H9 (cell line): ENCODE results near the gene CAMTA1. TPM values are rescaled to one million over a fixed set of nuclear protein-coding genes. Genes with fewer than 3 reads are reported as not detected.

ENCODE experiments used
- DNase-seq: peaks from one replicate; pipeline ENCODE4 v3.0.0-alpha.2; 2017
- H2AFZ ChIP-seq: one replicate; pipeline ENCODE4 v1.6.1; 2013; ENCODE audit warnings: mild to moderate bottlenecking, low read length, control low read depth, moderate library complexity
- H2AK5ac ChIP-seq: 2 replicates; pipeline ENCODE4 v1.6.1; 2013; ENCODE audit warnings: low read length, control low read depth, mixed read lengths; ENCODE audit not compliant: insufficient read length
- H2BK120ac ChIP-seq: one replicate; pipeline ENCODE4 v1.6.1; 2013; ENCODE audit warnings: low read depth, mild to moderate bottlenecking, low read length, control low read depth, inconsistent platforms; ENCODE audit not compliant: poor library complexity, severe bottlenecking
- H2BK12ac ChIP-seq: 2 replicates; pipeline ENCODE4 v1.6.1; 2013; ENCODE audit warnings: low read length, control low read depth, mixed read lengths, low read depth; ENCODE audit not compliant: insufficient read length
- H2BK15ac ChIP-seq: 2 replicates; pipeline ENCODE4 v1.6.1; 2013; ENCODE audit warnings: low read depth, low read length, control low read depth
- H2BK20ac ChIP-seq: one replicate; pipeline ENCODE4 v1.6.1; 2013; ENCODE audit warnings: low read depth, mild to moderate bottlenecking, low read length, control low read depth, inconsistent platforms; ENCODE audit not compliant: poor library complexity, severe bottlenecking
- H2BK5ac ChIP-seq: 2 replicates; pipeline ENCODE4 v1.6.1; 2013; ENCODE audit warnings: low read length, control low read depth, mixed read lengths; ENCODE audit not compliant: insufficient read length
- H3K14ac ChIP-seq: 2 replicates; pipeline ENCODE4 v1.6.1; 2013; ENCODE audit warnings: low read length, control low read depth; ENCODE audit not compliant: insufficient read depth
- H3K18ac ChIP-seq: 2 replicates; pipeline ENCODE4 v1.6.1; 2013; ENCODE audit warnings: low read depth, mild to moderate bottlenecking, mixed read lengths, low read length, control low read depth; ENCODE audit not compliant: insufficient read length
- H3K23ac ChIP-seq: 2 replicates; pipeline ENCODE4 v1.6.1; 2013; ENCODE audit warnings: low read length, control low read depth, mixed read lengths, low read depth; ENCODE audit not compliant: insufficient read length
- H3K23me2 ChIP-seq: 2 replicates; pipeline ENCODE4 v1.6.1; 2013; ENCODE audit warnings: low read depth, mild to moderate bottlenecking, mixed read lengths, low read length, control low read depth; ENCODE audit not compliant: insufficient read length, poor library complexity, severe bottlenecking
- H3K27ac ChIP-seq: 2 replicates; pipeline ENCODE4 v1.5.1; 2013; ENCODE audit warnings: low read length, control low read depth, mixed read lengths, low read depth; ENCODE audit not compliant: insufficient read length
- H3K27me3 ChIP-seq: 2 replicates; pipeline ENCODE4 v1.6.1; 2013; ENCODE audit warnings: low read length, control low read depth, inconsistent platforms; ENCODE audit not compliant: insufficient read depth
- H3K4ac ChIP-seq: 2 replicates; pipeline ENCODE4 v1.6.1; 2013; ENCODE audit warnings: low read depth, mild to moderate bottlenecking, control low read depth, inconsistent platforms, low read length, moderate library complexity
- H3K4me1 ChIP-seq: 2 replicates; pipeline ENCODE4 v1.6.1; 2013; ENCODE audit warnings: low read length, control low read depth, inconsistent platforms; ENCODE audit not compliant: insufficient read depth
- H3K4me2 ChIP-seq: 2 replicates; pipeline ENCODE4 v1.6.1; 2013; ENCODE audit warnings: low read length, control low read depth, mixed read lengths; ENCODE audit not compliant: insufficient read length, insufficient read depth
- H3K56ac ChIP-seq: 2 replicates; pipeline ENCODE4 v1.6.1; 2013; ENCODE audit warnings: low read depth, mild to moderate bottlenecking, mixed read lengths, low read length, control low read depth; ENCODE audit not compliant: insufficient read length
- H3K79me1 ChIP-seq: 2 replicates; pipeline ENCODE4 v1.6.1; 2013; ENCODE audit warnings: low read depth, mild to moderate bottlenecking, moderate library complexity, low read length, control low read depth, inconsistent platforms; ENCODE audit not compliant: insufficient read depth, poor library complexity, severe bottlenecking
- H3K79me2 ChIP-seq: 2 replicates; pipeline ENCODE4 v1.6.1; 2013; ENCODE audit warnings: low read length, control low read depth, inconsistent platforms; ENCODE audit not compliant: insufficient read depth
- H3K9ac ChIP-seq: 2 replicates; pipeline ENCODE4 v1.6.1; 2013; ENCODE audit warnings: low read length, control low read depth, mixed read lengths; ENCODE audit not compliant: insufficient read length; ENCODE audit errors: extremely low read depth
- H3K9me3 ChIP-seq: one replicate; pipeline ENCODE4 v1.6.1; 2013; ENCODE audit warnings: low read depth, low read length, inconsistent platforms; ENCODE audit not compliant: control insufficient read depth
- H3T11ph ChIP-seq: one replicate; pipeline ENCODE4 v1.6.1; 2013; ENCODE audit warnings: mild to moderate bottlenecking, low read length, control low read depth, inconsistent platforms
- H4K20me1 ChIP-seq: one replicate; pipeline ENCODE4 v1.6.1; 2013; ENCODE audit not compliant: control insufficient read depth, insufficient read length, insufficient read depth
- H4K5ac ChIP-seq: 2 replicates; pipeline ENCODE4 v1.6.1; 2013; ENCODE audit warnings: low read depth, mild to moderate bottlenecking, mixed read lengths, low read length, control low read depth; ENCODE audit not compliant: insufficient read length
- H4K8ac ChIP-seq: replicated peaks from 2 replicates; pipeline ENCODE4 v1.6.1; 2013; ENCODE audit warnings: low read length, control low read depth, mixed read lengths, low read depth; ENCODE audit not compliant: insufficient read length
- H4K91ac ChIP-seq: 2 replicates; pipeline ENCODE4 v1.6.1; 2013; ENCODE audit warnings: low read depth, mild to moderate bottlenecking, moderate library complexity, mixed read lengths, low read length, control low read depth; ENCODE audit not compliant: insufficient read length
- H3K27ac Mint-ChIP-seq, 3 experiments: 2 replicates in 2 of 3; 3 replicates in 1 of 3; pipeline ENCODE4 v1.8.0; 2020 to 2021; ENCODE audit warnings: mixed read lengths in 3 of 3, mild to moderate bottlenecking in 1 of 3, moderate library complexity in 1 of 3
- H3K27me3 Mint-ChIP-seq: 2 replicates; pipeline ENCODE4 v1.8.0; 2021; ENCODE audit warnings: low read depth, mild to moderate bottlenecking, moderate library complexity, mixed read lengths
- H3K36me3 Mint-ChIP-seq, 3 experiments: 2 replicates in 2 of 3; 3 replicates in 1 of 3; pipeline ENCODE4 v1.8.0; 2020 to 2021; ENCODE audit warnings: low read depth in 3 of 3, mixed read lengths in 3 of 3; ENCODE audit not compliant: insufficient read depth in 1 of 3
- H3K4me1 Mint-ChIP-seq, 2 experiments: 2 replicates each; pipeline ENCODE4 v1.8.0; 2020; ENCODE audit warnings: mixed read lengths in 2 of 2
- H3K4me3 Mint-ChIP-seq, 2 experiments: 2 replicates in 1 of 2; 3 replicates in 1 of 2; pipeline ENCODE4 v1.8.0; 2020 to 2021; ENCODE audit warnings: mild to moderate bottlenecking in 2 of 2, mixed read lengths in 2 of 2, moderate library complexity in 1 of 2
- H3K9me3 Mint-ChIP-seq, 2 experiments: 2 replicates in 1 of 2; 3 replicates in 1 of 2; pipeline ENCODE4 v1.8.0; 2020; ENCODE audit warnings: mild to moderate bottlenecking in 2 of 2, mixed read lengths in 2 of 2, moderate library complexity in 1 of 2
- WGBS: extraction: QIAGEN DNeasy Blood & Tissue Kit; methylation state at CpG from one replicate; pipeline ENCODE4 v1.1.7; 2013; ENCODE audit warnings: missing lambda C conversion rate, low lambda C conversion rate, mixed read lengths; ENCODE audit not compliant: insufficient read length; ENCODE audit errors: extremely low coverage; 5-methylcytosine and 5-hydroxymethylcytosine counted together
- total RNA-seq: library from RNA; stranded (reverse); gene quantifications from 2 replicates; pipeline ENCODE4 v1.2.1, GENCODE V29; 2021
- TF ChIP-seq, protein P1 (sequence below): fragments of 200-600 bp; sonication (generic); conservative IDR thresholded peaks from 3 replicates; pipeline ENCODE4 v1.8.0; 2021; ENCODE audit warnings: antibody characterized with exemption, mild to moderate bottlenecking

CAMTA1 gene
- total RNA-seq, 1 experiment from 2014 or later: 115 TPM

DNA sequence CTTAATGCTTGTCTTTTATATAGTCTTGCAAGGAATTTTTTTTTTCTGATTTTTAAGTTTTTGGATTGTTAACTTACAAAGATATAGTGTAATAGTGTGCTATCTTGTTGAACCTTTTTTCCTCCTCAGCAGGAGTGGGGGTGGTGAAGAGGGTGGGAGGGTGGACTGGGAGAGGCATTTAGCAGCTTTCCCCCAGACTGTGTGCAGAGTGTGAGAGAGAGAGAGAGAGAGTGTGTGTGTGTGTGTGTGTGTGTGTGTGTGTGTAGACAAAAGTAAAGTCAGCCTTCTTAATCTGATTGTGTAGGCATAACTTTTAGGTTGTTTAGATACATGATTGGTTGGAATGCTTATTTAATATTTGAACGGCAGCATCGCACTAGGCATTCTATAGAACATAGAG is 4.9 kb downstream of the CAMTA1 start:
- no peaks in the 10 kb centered on the region for H3K9me3 Mint-ChIP-seq
- Histone ChIP-seq H3K23ac (no peak overlapping the region), H3K4me1 (no peaks in the 10 kb centered on the region; the same call in 1 of the 2 replicates), H4K20me1 (peaks cover 7% of the 10 kb centered on the region), H2BK5ac (no peak overlapping the region), H2AK5ac (no peak overlapping the region), H3K18ac (no peak overlapping the region), H3K9ac (no peak overlapping the region), H3K79me2 (peaks cover 38% of the 10 kb centered on the region), H4K91ac (no peak overlapping the region), H3K56ac (no peak overlapping the region), H3K14ac (no peak overlapping the region), H3K9me3 (no peaks in the 10 kb centered on the region), H3T11ph (no peak overlapping the region), H3K4me2 (no peak overlapping the region), H2BK20ac (no peak overlapping the region), H2BK120ac (no peak overlapping the region), H2BK15ac (no peak overlapping the region), H3K27me3 (no peaks in the 10 kb centered on the region), H2BK12ac (no peak overlapping the region), H3K79me1 (peaks cover 17% of the 10 kb centered on the region), H3K4ac (no peak overlapping the region), H4K5ac (no peak overlapping the region), H2AFZ (no peak overlapping the region), H3K27ac (no peak overlapping the region), H3K23me2 (peaks cover 4% of the 10 kb centered on the region), H4K8ac (no peak overlapping the region)
- WGBS: no CpG with 5 or more reads among the region's 2 CpGs
- TF ChIP-seq, protein P1, sequence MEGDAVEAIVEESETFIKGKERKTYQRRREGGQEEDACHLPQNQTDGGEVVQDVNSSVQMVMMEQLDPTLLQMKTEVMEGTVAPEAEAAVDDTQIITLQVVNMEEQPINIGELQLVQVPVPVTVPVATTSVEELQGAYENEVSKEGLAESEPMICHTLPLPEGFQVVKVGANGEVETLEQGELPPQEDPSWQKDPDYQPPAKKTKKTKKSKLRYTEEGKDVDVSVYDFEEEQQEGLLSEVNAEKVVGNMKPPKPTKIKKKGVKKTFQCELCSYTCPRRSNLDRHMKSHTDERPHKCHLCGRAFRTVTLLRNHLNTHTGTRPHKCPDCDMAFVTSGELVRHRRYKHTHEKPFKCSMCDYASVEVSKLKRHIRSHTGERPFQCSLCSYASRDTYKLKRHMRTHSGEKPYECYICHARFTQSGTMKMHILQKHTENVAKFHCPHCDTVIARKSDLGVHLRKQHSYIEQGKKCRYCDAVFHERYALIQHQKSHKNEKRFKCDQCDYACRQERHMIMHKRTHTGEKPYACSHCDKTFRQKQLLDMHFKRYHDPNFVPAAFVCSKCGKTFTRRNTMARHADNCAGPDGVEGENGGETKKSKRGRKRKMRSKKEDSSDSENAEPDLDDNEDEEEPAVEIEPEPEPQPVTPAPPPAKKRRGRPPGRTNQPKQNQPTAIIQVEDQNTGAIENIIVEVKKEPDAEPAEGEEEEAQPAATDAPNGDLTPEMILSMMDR: no peak
- H3K27ac Mint-ChIP-seq: no peak overlapping the region
- H3K4me3 Mint-ChIP-seq: no peak overlapping the region
- DNase-seq: no peak
- peaks cover 50 to 54% of the 10 kb centered on the region in 2 experiments for H3K4me1 Mint-ChIP-seq
- no peaks in the 10 kb centered on the region for H3K27me3 Mint-ChIP-seq
- peaks cover 6 to 16% (median 7%) of the 10 kb centered on the region in 3 experiments; a peak in 5 of 7 replicates for H3K36me3 Mint-ChIP-seq
